ENCODE measurements around the gene FAM193A.
"Not testable (repeated sequence)": the region's sequence is repeated elsewhere in the genome, so short reads cannot be mapped to it uniquely, and the experiment has no call there.

FAM193A gene

GRCh38 chr4:2733844-2734574, 197.6 kb downstream of the FAM193A start:
- no peak for DNase-seq

GRCh38 chr4:2734612-2735011, 198.2 kb downstream of the FAM193A start:
- no peak for DNase-seq

GRCh38 chr4:2735869-2736268, 199.4 kb downstream of the FAM193A start:
- DNase-seq: no peak

- DNase-seq: not testable (repeated sequence)
These were observed 201.8 kb downstream of the FAM193A start for GRCh38 chr4:2738296-2738695.

GRCh38 chr4:2741626-2742025, 205.2 kb downstream of the FAM193A start:
- DNase-seq: no peak

- no peak for DNase-seq
These were observed 205.8 kb downstream of the FAM193A start for GRCh38 chr4:2742081-2742822.

- DNase-seq: no peak
These were observed 206.5 kb downstream of the FAM193A start for GRCh38 chr4:2742823-2743517.

- no peak for DNase-seq
These were observed 207.3 kb downstream of the FAM193A start for GRCh38 chr4:2743518-2744445.

GRCh38 chr4:2744576-2745270, 208.3 kb downstream of the FAM193A start:
- no peak for DNase-seq

- DNase-seq: no peak
These were observed 209.1 kb downstream of the FAM193A start for GRCh38 chr4:2745516-2745915.

GRCh38 chr4:2745981-2746806, 209.7 kb downstream of the FAM193A start:
- DNase-seq: no peak

- no peak for DNase-seq
These were observed 210.6 kb downstream of the FAM193A start for GRCh38 chr4:2746891-2747695.

GRCh38 chr4:2750719-2751605, 214.5 kb downstream of the FAM193A start:
- no peak for DNase-seq

- no peak for DNase-seq
These were observed 217.0 kb downstream of the FAM193A start for GRCh38 chr4:2753436-2753835.

- DNase-seq: no peak
These were observed 218.7 kb downstream of the FAM193A start for GRCh38 chr4:2754848-2755819.

- DNase-seq: no peak
These were observed 219.6 kb downstream of the FAM193A start, which contains the start of gene TNIP2 for GRCh38 chr4:2755821-2756690. TNIP2 (minus strand) TSS chr4:2756336; CDS start chr4:2756289, 47 bp downstream.
